Activated CD4-positive, CD25-positive, alpha-beta regulatory T cell treated with anti-CD3 and anti-CD28 coated beads, Interleukin-2, amount 50 U/mL, for 72 hours (primary cell): ENCODE data around the gene LRRC41.
"Not testable (repeated sequence)": the region's sequence is repeated elsewhere in the genome, so short reads cannot be mapped to it uniquely, and the experiment has no call there.

Experiments used
- DNase-seq: peaks from one replicate; pipeline ENCODE4 v3.0.0; 2021

The LRRC41 gene

DNA sequence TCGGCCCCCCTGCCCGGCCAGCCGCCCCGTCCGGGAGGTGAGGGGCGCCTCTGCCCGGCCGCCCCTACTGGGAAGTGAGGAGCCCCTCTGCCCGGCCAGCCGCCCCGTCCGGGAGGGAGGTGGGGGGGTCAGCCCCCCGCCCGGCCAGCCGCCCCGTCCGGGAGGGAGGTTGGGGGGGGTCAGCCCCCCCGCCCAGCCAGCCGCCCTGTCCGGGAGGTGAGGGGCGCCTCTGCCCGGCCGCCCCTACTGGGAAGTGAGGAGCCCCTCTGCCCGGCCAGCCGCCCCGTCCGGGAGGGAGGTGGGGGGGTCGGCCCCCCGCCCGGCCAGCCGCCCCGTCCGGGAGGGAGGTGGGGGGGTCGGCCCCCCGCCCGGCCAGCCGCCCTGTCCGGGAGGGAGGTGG, 61.7 kb downstream of the LRRC41 start:
- not testable (repeated sequence) for DNase-seq

- not testable (repeated sequence) for DNase-seq
Observed at GRCh38 chr1:46238865-46239264, 64.6 kb downstream of the LRRC41 start.

DNA sequence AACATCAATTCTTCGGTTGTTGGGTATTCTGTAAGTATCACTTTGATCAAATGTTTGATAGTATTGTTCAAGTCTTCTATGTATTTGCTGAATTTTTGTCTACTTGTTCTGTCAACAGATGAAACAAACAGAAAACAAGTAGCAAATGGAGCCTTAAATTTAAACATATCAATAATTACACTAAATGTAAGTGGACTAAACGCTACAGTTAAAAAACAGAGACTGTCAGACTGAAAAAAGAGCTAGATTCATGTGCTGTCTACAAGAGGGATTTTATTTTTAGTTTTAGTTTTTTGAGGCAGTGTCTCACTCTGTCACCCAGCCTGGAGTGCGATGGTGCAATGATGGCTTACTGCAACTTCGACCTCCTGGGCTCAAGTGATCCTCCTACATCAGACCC, 66.5 kb downstream of the LRRC41 start:
- DNase-seq: no peak

GRCh38 chr1:46231231-46231630, 72.2 kb downstream of the LRRC41 start:
- DNase-seq: not testable (repeated sequence)
